Mesenchymal stem cell (in vitro differentiated cells and primary cell): Measurements from ENCODE around the gene RET.

Source experiments
- DNase-seq: peaks from one replicate; pipeline ENCODE4 v3.0.0-alpha.2; 2013
- H2AFZ ChIP-seq: one replicate; pipeline ENCODE4 v1.6.1; 2013; ENCODE audit warnings: low read depth, mild to moderate bottlenecking, control low read depth, inconsistent platforms, low read length, moderate library complexity
- H2AK5ac ChIP-seq: 2 replicates; pipeline ENCODE4 v1.6.1; 2013; ENCODE audit warnings: low read length, moderate library complexity, mild to moderate bottlenecking, inconsistent platforms; ENCODE audit not compliant: severe bottlenecking
- H2BK120ac ChIP-seq: one replicate; pipeline ENCODE4 v1.6.1; 2013; ENCODE audit warnings: low read depth, mild to moderate bottlenecking, inconsistent platforms, low read length, moderate library complexity
- H2BK12ac ChIP-seq, 2 experiments: one replicate each; pipeline ENCODE4 v1.6.1; 2013; ENCODE audit warnings: inconsistent platforms in 2 of 2, low read length in 2 of 2, mild to moderate bottlenecking in 2 of 2, moderate library complexity in 2 of 2, control low read depth in 1 of 2
- H2BK15ac ChIP-seq: one replicate; pipeline ENCODE4 v1.6.1; 2013; ENCODE audit warnings: mild to moderate bottlenecking, low read depth, inconsistent platforms; ENCODE audit not compliant: poor library complexity, severe bottlenecking
- H2BK5ac ChIP-seq: 2 replicates; pipeline ENCODE4 v1.6.1; 2013; ENCODE audit warnings: low read depth, mild to moderate bottlenecking, low read length, control low read depth, inconsistent platforms; ENCODE audit not compliant: poor library complexity, severe bottlenecking
- H3K14ac ChIP-seq, 2 experiments: one replicate each; pipeline ENCODE4 v1.6.1; 2013; ENCODE audit warnings: inconsistent platforms in 2 of 2, low read length in 2 of 2, control low read depth in 1 of 2, mild to moderate bottlenecking in 1 of 2, moderate library complexity in 1 of 2
- H3K18ac ChIP-seq, 2 experiments: one replicate each; pipeline ENCODE4 v1.6.1; 2013; ENCODE audit warnings: inconsistent platforms in 2 of 2, low read length in 2 of 2, control low read depth in 1 of 2, low read depth in 1 of 2, mild to moderate bottlenecking in 1 of 2
- H3K23ac ChIP-seq, 2 experiments: one replicate each; pipeline ENCODE4 v1.6.1; 2013; ENCODE audit warnings: inconsistent platforms in 2 of 2, low read length in 2 of 2, mild to moderate bottlenecking in 2 of 2, moderate library complexity in 2 of 2, control low read depth in 1 of 2
- H3K27ac ChIP-seq: 2 replicates; pipeline ENCODE4 v1.5.1; 2013; ENCODE audit warnings: mild to moderate bottlenecking, moderate library complexity, low read length, control low read depth, inconsistent platforms; ENCODE audit not compliant: poor library complexity, severe bottlenecking
- H3K27me3 ChIP-seq, 2 experiments: 2 replicates each; pipeline versions ENCODE4 v1.6.1 to v1.7.0; 2013; ENCODE audit warnings: low read length in 2 of 2, mild to moderate bottlenecking in 2 of 2, moderate library complexity in 2 of 2, control low read depth in 1 of 2, inconsistent platforms in 1 of 2; ENCODE audit not compliant: control insufficient read depth in 1 of 2, insufficient read depth in 1 of 2
- H3K36me3 ChIP-seq, 2 experiments: 2 replicates each; pipeline versions ENCODE4 v1.6.1 to v1.7.0; 2013; ENCODE audit warnings: low read length in 2 of 2, control low read depth in 1 of 2, inconsistent platforms in 1 of 2, low read depth in 1 of 2, mild to moderate bottlenecking in 1 of 2; ENCODE audit not compliant: insufficient read depth in 2 of 2, control insufficient read depth in 1 of 2
- H3K4ac ChIP-seq, 2 experiments: one replicate each; pipeline ENCODE4 v1.6.1; 2013; ENCODE audit warnings: inconsistent platforms in 2 of 2, low read length in 2 of 2, mild to moderate bottlenecking in 2 of 2, moderate library complexity in 2 of 2, control low read depth in 1 of 2, low read depth in 1 of 2
- H3K4me1 ChIP-seq: 2 replicates; pipeline ENCODE4 v1.6.1; 2013; ENCODE audit warnings: low read depth, low read length, control low read depth; ENCODE audit not compliant: control insufficient read depth, insufficient read depth
- H3K4me2 ChIP-seq: 2 replicates; pipeline ENCODE4 v1.6.1; 2013; ENCODE audit warnings: low read length, mild to moderate bottlenecking, inconsistent platforms; ENCODE audit not compliant: poor library complexity, severe bottlenecking
- H3K4me3 ChIP-seq, 2 experiments: 2 replicates each; pipeline versions ENCODE4 v1.5.1 to v1.7.0; 2013; ENCODE audit warnings: low read length in 2 of 2, mild to moderate bottlenecking in 2 of 2, control low read depth in 1 of 2, low read depth in 1 of 2; ENCODE audit not compliant: insufficient read depth in 1 of 2
- H3K79me1 ChIP-seq: replicated peaks from 2 replicates; pipeline ENCODE4 v1.6.1; 2013; ENCODE audit warnings: mild to moderate bottlenecking, control low read depth, low read length, inconsistent platforms; ENCODE audit not compliant: poor library complexity, severe bottlenecking
- H3K9ac ChIP-seq: 2 replicates; pipeline ENCODE4 v1.7.0; 2013; ENCODE audit warnings: mild to moderate bottlenecking, low read length, moderate library complexity
- H3K9me3 ChIP-seq: 2 replicates; pipeline ENCODE4 v1.7.0; 2013; ENCODE audit warnings: mild to moderate bottlenecking, low read length; ENCODE audit not compliant: control insufficient read depth
- H4K8ac ChIP-seq: one replicate; pipeline ENCODE4 v1.6.1; 2013; ENCODE audit warnings: inconsistent platforms, mild to moderate bottlenecking, low read length, moderate library complexity
- H4K91ac ChIP-seq: one replicate; pipeline ENCODE4 v1.6.1; 2013; ENCODE audit warnings: mild to moderate bottlenecking, low read length, inconsistent platforms
- WGBS: methylation state at CpG from one replicate; pipeline ENCODE4 v1.1.7; 2013; ENCODE audit warnings: mixed read lengths; 5-methylcytosine and 5-hydroxymethylcytosine counted together

Gene RET

GRCh38 chr10:43083764-43084163 is 6.9 kb downstream of the RET start:
- H3K23ac ChIP-seq: no peak overlapping the region
- no peak overlapping the region for H2AK5ac ChIP-seq
- no peak overlapping the region for H2BK120ac ChIP-seq
- H2BK5ac ChIP-seq: no peak overlapping the region
- H3K4me3 ChIP-seq: no peak overlapping the region
- H2BK15ac ChIP-seq: no peak overlapping the region
- H3K4me2 ChIP-seq: no peak overlapping the region
- H3K4ac ChIP-seq: no peak overlapping the region
- no peaks in the 10 kb centered on the region for H3K4me1 ChIP-seq
- no peaks in the 10 kb centered on the region for H3K79me1 ChIP-seq
- no peak overlapping the region for H4K8ac ChIP-seq
- 18% methylated on average over 5 of the region's 5 CpGs for WGBS
- H3K18ac ChIP-seq: no peak overlapping the region
- no peak overlapping the region for H2AFZ ChIP-seq
- DNase-seq: no peak
- H3K9ac ChIP-seq: no peak overlapping the region
- no peaks in the 10 kb centered on the region for H3K36me3 ChIP-seq
- no peak overlapping the region for H2BK12ac ChIP-seq
- H3K27me3 ChIP-seq: peaks cover 57 to 74% of the 10 kb centered on the region in 2 experiments
- no peaks in the 10 kb centered on the region for H3K9me3 ChIP-seq
- no peak overlapping the region for H3K14ac ChIP-seq
- no peak overlapping the region for H3K27ac ChIP-seq
- H4K91ac ChIP-seq: no peak overlapping the region

GRCh38 chr10:43084812-43085211 is 7.9 kb downstream of the RET start:
- no peak overlapping the region for H4K8ac ChIP-seq
- H3K4me2 ChIP-seq: no peak overlapping the region
- no peak overlapping the region for H4K91ac ChIP-seq
- no peak overlapping the region for H3K4me3 ChIP-seq
- no peak overlapping the region for H3K14ac ChIP-seq
- H3K36me3 ChIP-seq: no peaks in the 10 kb centered on the region
- no peak overlapping the region for H2BK120ac ChIP-seq
- H3K79me1 ChIP-seq: no peaks in the 10 kb centered on the region
- no peaks in the 10 kb centered on the region for H3K9me3 ChIP-seq
- no peak overlapping the region for H3K27ac ChIP-seq
- H2AFZ ChIP-seq: no peak overlapping the region
- H2AK5ac ChIP-seq: no peak overlapping the region
- no peak overlapping the region for H3K23ac ChIP-seq
- no peak overlapping the region for H3K18ac ChIP-seq
- no peak overlapping the region for H2BK12ac ChIP-seq
- DNase-seq: no peak
- no peaks in the 10 kb centered on the region for H3K4me1 ChIP-seq
- no peak overlapping the region for H2BK15ac ChIP-seq
- H2BK5ac ChIP-seq: no peak overlapping the region
- 78% methylated on average over 9 of the region's 9 CpGs for WGBS
- no peak overlapping the region for H3K4ac ChIP-seq
- H3K27me3 ChIP-seq: peaks cover 50 to 66% of the 10 kb centered on the region in 2 experiments
- no peak overlapping the region for H3K9ac ChIP-seq

- Histone ChIP-seq H3K4ac (no peak overlapping the region), H3K18ac (no peak overlapping the region), H2BK12ac (no peak overlapping the region), H2BK120ac (no peak overlapping the region), H3K79me1 (no peaks in the 10 kb centered on the region), H3K27me3 (peaks cover 48 to 60% of the 10 kb centered on the region in 2 experiments), H2AK5ac (no peak overlapping the region), H3K14ac (no peak overlapping the region), H3K9ac (no peak overlapping the region), H3K36me3 (no peaks in the 10 kb centered on the region), H2BK5ac (no peak overlapping the region), H4K91ac (no peak overlapping the region), H3K23ac (no peak overlapping the region), H4K8ac (no peak overlapping the region), H2BK15ac (no peak overlapping the region), H3K27ac (no peak overlapping the region), H3K4me2 (no peak overlapping the region), H2AFZ (no peak overlapping the region), H3K9me3 (no peaks in the 10 kb centered on the region), H3K4me1 (no peaks in the 10 kb centered on the region), H3K4me3 (no peak overlapping the region)
- no peak for DNase-seq
- WGBS: 81% methylated on average over 6 of the region's 7 CpGs
These were observed 9.6 kb downstream of the RET start for GRCh38 chr10:43086321-43086942.

GRCh38 chr10:43089519-43089918 is 12.7 kb downstream of the RET start:
- Histone ChIP-seq H2BK120ac (no peak overlapping the region), H3K18ac (no peak overlapping the region), H3K23ac (no peak overlapping the region), H3K27ac (no peak overlapping the region), H3K79me1 (no peaks in the 10 kb centered on the region), H3K27me3 (peaks cover 38 to 45% of the 10 kb centered on the region in 2 experiments), H3K14ac (no peak overlapping the region), H4K91ac (no peak overlapping the region), H3K4ac (no peak overlapping the region), H3K36me3 (no peaks in the 10 kb centered on the region), H3K4me1 (no peaks in the 10 kb centered on the region), H3K9ac (no peak overlapping the region), H3K9me3 (no peaks in the 10 kb centered on the region), H2BK12ac (no peak overlapping the region), H2BK5ac (no peak overlapping the region), H4K8ac (no peak overlapping the region), H3K4me3 (no peak overlapping the region), H2AFZ (no peak overlapping the region), H2AK5ac (no peak overlapping the region), H3K4me2 (no peak overlapping the region), H2BK15ac (no peak overlapping the region)
- WGBS: 92% methylated on average over 10 of the region's 10 CpGs
- no peak for DNase-seq
